Skeletal muscle tissue (tissue), 4 donors: ENCODE measurements around the gene WDR87. TPM values are rescaled to one million over a fixed set of nuclear protein-coding genes. Genes with fewer than 3 reads are reported as not detected.
"Not testable (repeated sequence)": the region's sequence is repeated elsewhere in the genome, so short reads cannot be mapped to it uniquely, and the experiment has no call there.

Source experiments
- H3K27ac ChIP-seq: one replicate; pipeline ENCODE4 v1.7.0; 2013; ENCODE audit warnings: mild to moderate bottlenecking, low read depth, low read length, inconsistent platforms
- H3K27me3 ChIP-seq, 3 donors: one replicate each; pipeline ENCODE4 v1.7.0; 2013; ENCODE audit warnings: low read length in 3 of 3; ENCODE audit not compliant: control insufficient read depth in 3 of 3, insufficient read depth in 3 of 3
- H3K36me3 ChIP-seq, 3 donors: one replicate each; pipeline ENCODE4 v1.7.0; 2013; ENCODE audit warnings: low read length in 3 of 3; ENCODE audit not compliant: control insufficient read depth in 3 of 3, insufficient read depth in 3 of 3
- H3K4me1 ChIP-seq, 3 donors: one replicate each; pipeline ENCODE4 v1.7.0; 2013; ENCODE audit warnings: low read length in 3 of 3, mild to moderate bottlenecking in 3 of 3; ENCODE audit not compliant: control insufficient read depth in 3 of 3, insufficient read depth in 3 of 3
- H3K4me3 ChIP-seq, 3 donors: one replicate each; pipeline ENCODE4 v1.7.0; 2013; ENCODE audit warnings: low read length in 3 of 3
- H3K9ac ChIP-seq, 3 donors: one replicate each; pipeline ENCODE4 v1.7.0; 2013; ENCODE audit warnings: low read length in 3 of 3, mild to moderate bottlenecking in 3 of 3, moderate library complexity in 2 of 3, low read depth in 1 of 3
- H3K9me3 ChIP-seq, 3 donors: one replicate each; pipeline ENCODE4 v1.7.0; 2013; ENCODE audit warnings: low read length in 3 of 3; ENCODE audit not compliant: control insufficient read depth in 3 of 3
- total RNA-seq: library from RNA; depleted of rRNA; stranded (reverse); fragments of >200 nt; gene quantifications from one replicate; pipeline ENCODE4 v1.2.3, GENCODE V29; 2014
- donor health status: Osteomylitis.

WDR87 gene
- total RNA-seq, 1 donor from 2014 or later = not detected

DNA sequence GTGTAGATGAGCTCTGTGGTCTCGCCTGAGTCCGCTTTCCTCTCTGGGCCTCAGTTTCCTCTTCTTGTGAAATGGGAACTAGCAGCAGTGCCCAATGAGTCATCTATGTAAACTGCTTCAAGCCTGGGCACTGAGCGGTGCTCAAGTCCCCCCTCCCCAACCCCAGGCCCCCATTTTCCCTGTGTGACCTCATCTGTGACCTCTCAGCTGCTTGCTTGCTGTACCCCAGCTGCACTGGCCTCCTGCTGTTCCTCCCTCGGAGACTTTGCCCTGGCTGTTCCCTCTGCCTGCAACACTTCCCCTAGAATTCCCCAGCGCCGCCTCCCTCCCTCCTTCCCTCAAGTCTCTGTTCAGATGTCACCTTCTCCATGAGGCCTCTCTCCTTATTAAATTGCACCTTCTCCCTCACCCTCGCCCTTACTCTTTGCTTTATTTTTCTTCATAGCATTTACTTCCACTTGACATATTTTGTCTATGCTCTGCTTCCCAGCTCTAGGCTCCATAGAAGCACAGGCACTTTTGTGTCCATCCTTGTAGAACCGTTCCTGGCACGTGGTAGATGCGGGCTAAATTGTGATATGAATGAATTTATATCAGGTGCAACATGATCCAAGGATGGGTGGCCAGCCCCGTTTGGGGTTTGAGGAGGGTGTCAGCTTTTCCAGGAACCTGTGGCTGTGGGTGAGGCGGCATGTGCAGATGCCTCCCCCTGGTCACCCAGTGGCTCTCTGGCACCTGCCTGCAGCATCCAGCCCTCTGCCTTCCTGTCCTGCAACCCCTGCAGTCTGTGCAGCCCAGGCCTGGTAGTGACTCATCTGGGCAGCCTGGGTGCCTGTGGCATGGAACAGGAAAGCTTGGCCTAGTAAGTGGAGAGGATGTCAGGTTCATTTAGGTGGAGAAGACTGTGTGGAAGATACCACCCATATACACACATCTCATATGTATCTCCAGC is 26.9 kb upstream of the WDR87 start:
- Histone ChIP-seq H3K9ac (peak overlapping the region in 1 of 3 donors; percentile 35), H3K9me3 (peaks cover 0 to 8% (median 2%) of the 10 kb centered on the region in 3 donors), H3K4me1 (peaks cover 24 to 34% (median 33%) of the 10 kb centered on the region in 3 donors), H3K27me3 (no peaks in the 10 kb centered on the region), H3K4me3 (peak overlapping the region in 2 of 3 donors; percentile 4 to 13), H3K36me3 (no peaks in the 10 kb centered on the region), H3K27ac (peak overlapping the region; percentile 45)

DNA sequence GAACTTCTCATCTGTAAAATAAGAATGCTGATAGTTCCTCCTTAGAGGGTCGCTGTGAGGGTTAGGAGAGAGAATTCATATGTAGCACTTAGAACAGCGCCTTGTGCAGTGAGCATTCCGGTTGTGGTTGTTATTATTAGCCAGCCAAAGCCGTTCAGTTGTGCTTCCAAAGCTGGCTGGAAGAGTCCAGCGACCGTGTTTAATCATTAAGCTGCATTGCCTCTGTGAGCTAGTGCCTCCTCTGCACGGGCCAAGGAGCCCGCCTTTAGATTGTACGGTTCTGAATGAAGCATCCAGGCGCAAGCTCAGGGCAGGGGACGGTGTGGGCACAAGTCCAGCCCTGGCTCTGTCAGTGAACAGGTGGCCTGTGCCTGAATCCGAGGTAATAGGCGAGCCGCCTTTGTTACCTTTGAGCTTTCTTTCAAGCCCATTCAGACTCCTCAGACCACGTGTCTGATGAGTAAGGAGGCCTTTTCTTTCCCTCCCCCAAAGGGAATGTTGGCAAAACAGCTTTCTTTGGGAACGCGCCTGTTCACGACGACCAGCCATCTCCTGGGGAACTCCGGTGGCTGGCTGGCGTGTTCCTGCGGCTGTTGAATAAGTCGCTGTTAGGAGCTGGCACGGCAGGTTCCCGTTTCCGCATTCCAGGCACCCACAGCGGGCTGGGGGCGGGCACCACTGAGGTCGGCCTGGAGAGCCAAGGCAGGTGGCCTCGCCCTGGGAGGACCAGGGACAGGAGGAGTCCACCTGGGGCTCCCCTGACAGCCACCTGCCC is 25.7 kb upstream of the WDR87 start:
- Histone ChIP-seq H3K9ac (peak overlapping the region in 2 of 3 donors; percentile 9 to 45), H3K36me3 (no peaks in the 10 kb centered on the region), H3K9me3 (peaks cover 0 to 8% (median 2%) of the 10 kb centered on the region in 3 donors), H3K27ac (peak overlapping the region; percentile 41), H3K4me1 (peaks cover 24 to 34% (median 33%) of the 10 kb centered on the region in 3 donors), H3K4me3 (peak overlapping the region; percentile 22 to 51 (median 33)), H3K27me3 (no peaks in the 10 kb centered on the region)

DNA sequence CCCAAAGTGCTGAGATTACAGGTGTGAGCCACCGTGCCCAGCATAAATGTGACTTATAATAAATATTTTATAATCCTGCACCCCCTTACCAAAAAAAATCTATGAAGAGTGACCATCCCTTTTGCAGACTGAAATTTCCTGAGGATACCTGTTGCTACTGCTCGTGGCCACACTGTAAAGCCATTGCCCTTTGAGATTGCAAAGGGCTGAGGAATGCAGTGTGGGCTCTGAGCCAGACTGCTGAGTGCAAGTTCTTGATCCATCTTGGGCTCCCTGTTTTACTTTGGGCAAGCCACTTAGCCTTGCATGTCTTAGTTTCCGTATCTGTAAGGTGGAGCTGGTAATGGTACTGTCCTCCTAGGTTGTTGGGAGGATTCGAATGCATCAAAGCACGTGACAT is 24.0 kb upstream of the WDR87 start:
- Histone ChIP-seq H3K9ac (no peak overlapping the region), H3K4me3 (no peak overlapping the region), H3K27me3 (no peaks in the 10 kb centered on the region), H3K36me3 (no peaks in the 10 kb centered on the region), H3K27ac (no peak overlapping the region), H3K9me3 (peaks cover 0 to 2% (median 2%) of the 10 kb centered on the region in 3 donors), H3K4me1 (peaks cover 24 to 39% (median 34%) of the 10 kb centered on the region in 3 donors)

DNA sequence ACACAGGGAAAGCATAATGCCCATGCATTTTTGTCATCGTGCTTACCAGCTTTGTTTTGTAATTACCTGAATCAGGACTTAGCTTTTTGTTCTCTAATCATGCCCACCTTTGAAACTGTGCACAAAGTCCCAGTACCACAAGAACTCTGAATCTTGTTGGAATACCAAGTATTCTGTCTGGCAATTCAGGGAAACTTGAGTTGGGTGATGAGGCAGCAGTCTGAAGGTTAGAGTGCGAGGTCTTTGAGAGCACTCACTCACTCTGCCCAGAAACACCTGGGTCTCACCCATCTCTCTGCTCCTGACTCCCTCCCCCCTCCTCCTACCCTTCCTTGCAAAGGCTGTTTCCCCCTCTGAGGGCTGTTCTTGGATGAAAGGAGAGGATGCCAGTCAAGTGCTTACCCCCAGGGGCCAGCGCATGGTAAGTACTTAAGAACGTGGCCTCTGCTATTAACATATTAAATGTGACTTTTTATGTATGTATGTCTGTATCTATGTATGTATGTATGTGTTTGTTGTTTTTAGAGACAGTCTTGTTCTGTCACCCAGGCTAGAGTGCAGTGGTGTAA is 23.0 kb upstream of the WDR87 start:
- no peak overlapping the region for H3K9ac ChIP-seq
- H3K9me3 ChIP-seq = no peaks in the 10 kb centered on the region
- peaks cover 24 to 38% (median 31%) of the 10 kb centered on the region in 3 donors for H3K4me1 ChIP-seq
- no peaks in the 10 kb centered on the region for H3K36me3 ChIP-seq
- H3K4me3 ChIP-seq = no peak overlapping the region
- no peak overlapping the region for H3K27ac ChIP-seq
- H3K27me3 ChIP-seq = no peaks in the 10 kb centered on the region

DNA sequence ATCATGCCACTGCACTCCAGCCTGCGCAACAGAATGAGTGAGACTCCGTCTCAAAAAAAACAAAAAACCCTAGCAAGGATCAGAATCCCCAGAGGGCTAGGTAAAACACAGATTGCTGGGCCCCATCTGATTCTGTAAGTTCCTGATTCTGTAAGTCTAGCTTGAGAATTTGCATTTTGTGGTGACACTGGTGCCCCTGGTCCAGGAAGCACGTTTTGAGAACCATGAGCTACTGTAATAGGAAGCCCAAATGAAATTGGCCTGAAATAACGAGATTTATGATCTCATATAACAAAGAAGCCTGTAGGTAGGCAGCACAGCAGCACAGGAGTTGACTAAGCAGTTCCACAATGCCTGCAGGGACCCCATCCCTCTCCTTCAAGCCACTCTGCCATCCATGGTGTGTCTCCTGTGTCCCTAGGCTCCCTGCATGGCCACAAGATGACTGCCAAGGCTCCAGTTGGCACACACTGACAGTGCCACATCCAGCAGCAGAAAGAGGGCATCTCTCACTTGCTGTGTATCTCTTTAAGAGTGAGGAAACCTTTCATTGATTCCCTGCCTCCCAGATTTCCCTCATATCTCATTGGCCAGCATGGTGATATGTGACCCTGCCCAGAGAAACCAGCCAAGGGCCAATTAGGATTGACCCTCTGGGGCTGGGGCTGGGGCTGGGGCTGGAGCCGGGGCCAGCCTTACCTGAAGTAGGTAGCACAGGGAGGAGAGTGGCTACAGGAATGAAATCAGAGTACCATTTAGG is 22.3 kb upstream of the WDR87 start:
- peaks cover 17 to 31% (median 24%) of the 10 kb centered on the region in 3 donors for H3K4me1 ChIP-seq
- H3K9me3 ChIP-seq = no peaks in the 10 kb centered on the region
- H3K27me3 ChIP-seq = no peaks in the 10 kb centered on the region
- H3K27ac ChIP-seq = no peak overlapping the region
- H3K36me3 ChIP-seq = no peaks in the 10 kb centered on the region
- H3K9ac ChIP-seq = no peak overlapping the region
- H3K4me3 ChIP-seq = no peak overlapping the region

DNA sequence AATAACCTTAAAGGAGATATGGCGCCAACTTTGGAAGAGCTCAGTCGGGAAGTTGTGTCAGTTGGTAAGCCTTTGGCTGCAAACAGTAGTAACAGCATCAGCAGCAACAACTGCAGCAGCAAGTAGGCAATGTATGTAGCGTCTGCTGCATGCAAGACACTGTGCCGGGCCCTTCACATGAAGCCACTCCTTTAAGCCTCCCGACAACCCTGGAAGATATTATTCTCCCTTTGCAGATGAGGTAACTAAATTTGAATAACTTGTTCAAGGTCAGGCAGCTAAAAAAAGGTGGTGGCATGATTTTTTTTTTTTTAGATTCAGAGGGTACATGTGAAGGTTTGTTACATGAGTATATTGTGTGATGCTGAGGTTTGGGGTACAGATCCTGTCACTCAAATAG is 20.3 kb upstream of the WDR87 start:
- Histone ChIP-seq H3K9ac (no peak overlapping the region), H3K36me3 (no peaks in the 10 kb centered on the region), H3K27me3 (no peaks in the 10 kb centered on the region)

DNA sequence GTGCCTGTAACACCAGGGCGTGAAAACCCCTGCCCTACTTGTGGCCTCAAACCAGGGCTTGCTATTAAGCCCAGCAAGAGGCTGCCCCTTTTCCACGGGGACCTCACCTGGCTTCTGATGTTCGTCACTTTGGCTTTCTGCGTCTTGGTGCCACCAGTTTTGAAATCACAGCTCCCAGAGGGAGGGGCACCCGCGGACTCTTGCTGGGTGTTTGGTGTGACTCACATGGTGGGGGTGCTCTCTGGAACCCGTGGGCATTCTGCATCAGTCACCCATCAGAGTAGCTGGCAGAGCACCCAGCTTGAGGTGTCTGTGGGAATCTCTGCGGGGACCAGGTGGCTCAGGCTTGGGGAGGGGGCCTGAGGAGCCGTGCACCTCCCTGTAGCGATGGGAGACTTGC is 19.9 kb upstream of the WDR87 start:
- Histone ChIP-seq H3K4me3 (no peak overlapping the region), H3K9ac (no peak overlapping the region), H3K4me1 (peaks cover 0 to 10% (median under 1%) of the 10 kb centered on the region in 3 donors), H3K36me3 (peaks cover 0 to under 1% (median 0%) of the 10 kb centered on the region in 3 donors), H3K27ac (no peak overlapping the region), H3K27me3 (no peaks in the 10 kb centered on the region), H3K9me3 (no peaks in the 10 kb centered on the region)

More for the DNA sequence above, 20.3 kb upstream of the WDR87 start:
- Histone ChIP-seq H3K9me3 (no peaks in the 10 kb centered on the region), H3K27ac (no peak overlapping the region), H3K4me3 (no peak overlapping the region), H3K4me1 (peaks cover 1 to 11% (median 5%) of the 10 kb centered on the region in 3 donors)

DNA sequence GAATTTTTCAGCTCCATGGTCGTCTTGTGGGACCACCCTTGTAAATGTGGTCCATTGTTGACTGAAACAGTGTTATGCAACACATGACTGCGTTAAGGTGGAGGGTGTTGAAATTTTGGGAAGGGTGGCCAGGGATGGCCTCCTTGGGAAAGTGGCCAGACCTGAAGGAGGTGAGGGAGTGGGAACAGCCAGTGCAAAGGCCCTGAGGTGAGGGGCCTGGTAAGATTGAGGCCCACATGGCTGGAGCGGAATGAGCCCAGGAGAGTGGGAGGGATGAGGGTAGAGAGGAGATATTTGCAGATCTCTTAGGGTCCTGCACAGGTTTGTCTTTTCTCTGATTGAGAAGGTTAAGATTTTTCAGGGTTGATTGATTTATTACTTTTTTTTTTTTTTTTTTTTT is 18.8 kb upstream of the WDR87 start:
- Histone ChIP-seq H3K27me3 (no peaks in the 10 kb centered on the region), H3K36me3 (peaks cover 0 to 4% (median 0%) of the 10 kb centered on the region in 3 donors), H3K4me3 (no peak overlapping the region), H3K4me1 (peaks cover 0 to 10% (median 0%) of the 10 kb centered on the region in 3 donors), H3K9me3 (no peaks in the 10 kb centered on the region), H3K27ac (no peak overlapping the region), H3K9ac (no peak overlapping the region)

DNA sequence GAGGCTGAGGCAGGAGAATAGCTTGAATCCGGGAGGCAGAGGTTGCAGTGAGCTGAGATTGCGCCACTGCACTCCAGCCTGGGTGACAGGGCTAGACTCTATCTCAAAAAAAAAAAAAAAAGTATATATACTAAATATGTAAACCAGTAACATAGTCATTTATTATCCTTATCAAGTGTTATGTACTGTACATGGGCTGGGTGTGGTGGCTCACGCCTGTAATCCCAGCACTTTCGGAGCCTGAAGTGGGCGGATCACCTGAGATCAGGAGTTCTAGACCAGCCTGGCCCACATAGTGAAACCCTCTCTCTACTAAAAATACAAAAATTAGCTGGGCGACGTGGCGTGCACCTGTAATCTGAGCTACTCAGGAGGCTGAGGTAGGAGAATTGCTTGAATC is 18.2 kb upstream of the WDR87 start:
- H3K9ac ChIP-seq, H3K4me3 ChIP-seq, H3K9me3 ChIP-seq, H3K27me3 ChIP-seq, H3K27ac ChIP-seq, H3K36me3 ChIP-seq: not testable (repeated sequence)
- H3K4me1 ChIP-seq = peaks cover 0 to 10% (median 0%) of the 10 kb centered on the region in 3 donors
